ENCODE data around the gene RAB37. TPM values are rescaled to one million over a fixed set of nuclear protein-coding genes. Genes with fewer than 3 reads are reported as not detected.

RAB37 gene
- total and polyA plus RNA-seq, 2 of the 13 experiments (the other 11 are each of a cell fraction or from before 2014, with no cell fraction given), result 0.91 to 3.7 TPM

GRCh38 chr17:74733365-74734122, 3.5 kb upstream of the RAB37 start:
- 22% methylated on average over 9 of the region's 9 CpGs for WGBS (ENCODE audit: low lambda C conversion rate)
- FAIRE-seq (peak; percentile 64), ATAC-seq (no peak), DNase-seq (ENCODE audit: low spot score) (no peak)
- TF ChIP-seq ZNF646 (CRISPR knock-in tag; IDR thresholded peaks at IDR 0.05), result peak; percentile 77
- TF ChIP-seq THRA (CRISPR knock-in tag; IDR thresholded peaks at IDR 0.05; ENCODE audit: borderline replicate concordance), result no peak
- H3K4me1 ChIP-seq (ENCODE audit: insufficient read depth, low read length), result peaks cover 27% of the 10 kb centered on the region
- in situ Hi-C loops (cut with HindIII; ENCODE audit: extremely low pct_ligation_motif_present, low pct_unique_long_range_greater_than_20kb) (no loop called here), intact Hi-C loops (cut with micrococcal nuclease; ENCODE audit: unreplicated experiment) (no loop called here)
- CTCF ChIA-PET (ENCODE audit: low intra/inter-chr PET ratio, low total read pairs), result no interaction called here
- H3K79me2 ChIP-seq (ENCODE audit: insufficient read depth, low read length), result no peaks in the 10 kb centered on the region
- H3K4me3 ChIP-seq (replicated peaks in 1 of 3; ENCODE audit: insufficient read depth in 1 of 3, low read depth in 2 of 3, low read length in 3 of 3), result no peak overlapping the region
- peaks cover 5 to 42% of the 10 kb centered on the region in 2 experiments; a peak in 4 of 5 replicates for H3K27me3 ChIP-seq (ENCODE audit: control insufficient read depth in 1 of 2, insufficient read depth in 2 of 2, low read length in 2 of 2)
- POLR2A ChIA-PET, result interaction anchor here (5.6 kb wide), 1 partner anchor 19 kb away, joined by 221 read pairs; no protein-coding TSS in a partner anchor
- no peak overlapping the region for H3K4me2 ChIP-seq (ENCODE audit: low read depth, low read length)
- H3K9me3 ChIP-seq (ENCODE audit: low read length), result peaks cover 4% of the 10 kb centered on the region; the same call in 1 of the 2 replicates
- BruUV-seq (replicated peaks), result no TSS peak
- no peak overlapping the region for H3K9ac ChIP-seq (ENCODE audit: insufficient read depth, low read depth, low read length)
- H4K20me1 ChIP-seq (ENCODE audit: insufficient read depth, low read length), result no peaks in the 10 kb centered on the region
- no peak overlapping the region for H2AFZ ChIP-seq (ENCODE audit: low read length)
- H3K36me3 ChIP-seq (replicated peaks in 1 of 2; ENCODE audit: control insufficient read depth in 1 of 2, insufficient read depth in 2 of 2, low read length in 2 of 2), result no peaks in the 10 kb centered on the region
- no peak overlapping the region for H3K27ac ChIP-seq (ENCODE audit: extremely low read length, insufficient read depth, low read length)

Data from HepG2 (cell line).